Measurements from ENCODE around the gene RELN. TPM values are rescaled to one million over a fixed set of nuclear protein-coding genes. Genes with fewer than 3 reads are reported as not detected.

Gene RELN
- total and polyA plus RNA-seq, 9 of the 15 experiments (the other 6 are each of a cell fraction or from before 2014, with no cell fraction given): 12.9 to 43.2 (median 18.1) TPM

GRCh38 chr7:103630318-103630717, 359.1 kb downstream of the RELN start (continued):
- TF ChIP-seq ZFP91 (CRISPR knock-in tag; IDR thresholded peaks at IDR 0.05) (0 out of 2 replicates have a peak, but pooled peaks have one; percentile 21), TEAD2 (tag; IDR thresholded peaks at IDR 0.05) (0 out of 2 replicates have a peak, but pooled peaks have one; percentile 59), NFE2 (IDR thresholded peaks at IDR 0.05; ENCODE audit: low read depth) (peak; percentile 93), ZNF316 (IDR thresholded peaks at IDR 0.05) (peak; percentile 9; the same call in 1 of the 2 replicates), NCOA4 (IDR thresholded peaks at IDR 0.05; ENCODE audit: partially characterized antibody) (no peak), EHMT2 (IDR thresholded peaks at IDR 0.05) (0 out of 2 replicates have a peak, but pooled peaks have one; percentile 39), YY1 (IDR thresholded peaks at IDR 0.05; ENCODE audit: borderline replicate concordance in 1 of 3, control insufficient read depth in 1 of 3, extremely low read depth in 1 of 3, insufficient read depth in 3 of 3, insufficient read length in 1 of 3, insufficient replicate concordance in 2 of 3, low read depth in 1 of 3, low read length in 2 of 3) (no peak), NFE2L1 (tag; IDR thresholded peaks at IDR 0.05; ENCODE audit: borderline replicate concordance, low read depth) (no peak), ZNF77 (CRISPR knock-in tag; IDR thresholded peaks at IDR 0.05) (no peak), HNRNPL (IDR thresholded peaks at IDR 0.05; ENCODE audit: low read depth, low read length) (no peak), KLF16 (IDR thresholded peaks at IDR 0.05) (no peak), SP2 (IDR thresholded peaks at IDR 0.05; ENCODE audit: extremely low read depth, low read depth, low read length, poor library complexity, severe bottlenecking) (no peak), CREB1 (IDR thresholded peaks at IDR 0.05) (peak; percentile 83), CREB1 (CRISPR knock-in tag; IDR thresholded peaks at IDR 0.05) (peak; percentile 85), ETV6 (IDR thresholded peaks at IDR 0.05; ENCODE audit: borderline replicate concordance in 1 of 2, low read depth in 2 of 2, low read length in 1 of 2) (no peak), ETV6 (CRISPR knock-in tag; IDR thresholded peaks at IDR 0.05; ENCODE audit: borderline replicate concordance) (no peak), MCM3 (IDR thresholded peaks at IDR 0.05) (no peak)
- TF ChIP-seq, protein P1, sequence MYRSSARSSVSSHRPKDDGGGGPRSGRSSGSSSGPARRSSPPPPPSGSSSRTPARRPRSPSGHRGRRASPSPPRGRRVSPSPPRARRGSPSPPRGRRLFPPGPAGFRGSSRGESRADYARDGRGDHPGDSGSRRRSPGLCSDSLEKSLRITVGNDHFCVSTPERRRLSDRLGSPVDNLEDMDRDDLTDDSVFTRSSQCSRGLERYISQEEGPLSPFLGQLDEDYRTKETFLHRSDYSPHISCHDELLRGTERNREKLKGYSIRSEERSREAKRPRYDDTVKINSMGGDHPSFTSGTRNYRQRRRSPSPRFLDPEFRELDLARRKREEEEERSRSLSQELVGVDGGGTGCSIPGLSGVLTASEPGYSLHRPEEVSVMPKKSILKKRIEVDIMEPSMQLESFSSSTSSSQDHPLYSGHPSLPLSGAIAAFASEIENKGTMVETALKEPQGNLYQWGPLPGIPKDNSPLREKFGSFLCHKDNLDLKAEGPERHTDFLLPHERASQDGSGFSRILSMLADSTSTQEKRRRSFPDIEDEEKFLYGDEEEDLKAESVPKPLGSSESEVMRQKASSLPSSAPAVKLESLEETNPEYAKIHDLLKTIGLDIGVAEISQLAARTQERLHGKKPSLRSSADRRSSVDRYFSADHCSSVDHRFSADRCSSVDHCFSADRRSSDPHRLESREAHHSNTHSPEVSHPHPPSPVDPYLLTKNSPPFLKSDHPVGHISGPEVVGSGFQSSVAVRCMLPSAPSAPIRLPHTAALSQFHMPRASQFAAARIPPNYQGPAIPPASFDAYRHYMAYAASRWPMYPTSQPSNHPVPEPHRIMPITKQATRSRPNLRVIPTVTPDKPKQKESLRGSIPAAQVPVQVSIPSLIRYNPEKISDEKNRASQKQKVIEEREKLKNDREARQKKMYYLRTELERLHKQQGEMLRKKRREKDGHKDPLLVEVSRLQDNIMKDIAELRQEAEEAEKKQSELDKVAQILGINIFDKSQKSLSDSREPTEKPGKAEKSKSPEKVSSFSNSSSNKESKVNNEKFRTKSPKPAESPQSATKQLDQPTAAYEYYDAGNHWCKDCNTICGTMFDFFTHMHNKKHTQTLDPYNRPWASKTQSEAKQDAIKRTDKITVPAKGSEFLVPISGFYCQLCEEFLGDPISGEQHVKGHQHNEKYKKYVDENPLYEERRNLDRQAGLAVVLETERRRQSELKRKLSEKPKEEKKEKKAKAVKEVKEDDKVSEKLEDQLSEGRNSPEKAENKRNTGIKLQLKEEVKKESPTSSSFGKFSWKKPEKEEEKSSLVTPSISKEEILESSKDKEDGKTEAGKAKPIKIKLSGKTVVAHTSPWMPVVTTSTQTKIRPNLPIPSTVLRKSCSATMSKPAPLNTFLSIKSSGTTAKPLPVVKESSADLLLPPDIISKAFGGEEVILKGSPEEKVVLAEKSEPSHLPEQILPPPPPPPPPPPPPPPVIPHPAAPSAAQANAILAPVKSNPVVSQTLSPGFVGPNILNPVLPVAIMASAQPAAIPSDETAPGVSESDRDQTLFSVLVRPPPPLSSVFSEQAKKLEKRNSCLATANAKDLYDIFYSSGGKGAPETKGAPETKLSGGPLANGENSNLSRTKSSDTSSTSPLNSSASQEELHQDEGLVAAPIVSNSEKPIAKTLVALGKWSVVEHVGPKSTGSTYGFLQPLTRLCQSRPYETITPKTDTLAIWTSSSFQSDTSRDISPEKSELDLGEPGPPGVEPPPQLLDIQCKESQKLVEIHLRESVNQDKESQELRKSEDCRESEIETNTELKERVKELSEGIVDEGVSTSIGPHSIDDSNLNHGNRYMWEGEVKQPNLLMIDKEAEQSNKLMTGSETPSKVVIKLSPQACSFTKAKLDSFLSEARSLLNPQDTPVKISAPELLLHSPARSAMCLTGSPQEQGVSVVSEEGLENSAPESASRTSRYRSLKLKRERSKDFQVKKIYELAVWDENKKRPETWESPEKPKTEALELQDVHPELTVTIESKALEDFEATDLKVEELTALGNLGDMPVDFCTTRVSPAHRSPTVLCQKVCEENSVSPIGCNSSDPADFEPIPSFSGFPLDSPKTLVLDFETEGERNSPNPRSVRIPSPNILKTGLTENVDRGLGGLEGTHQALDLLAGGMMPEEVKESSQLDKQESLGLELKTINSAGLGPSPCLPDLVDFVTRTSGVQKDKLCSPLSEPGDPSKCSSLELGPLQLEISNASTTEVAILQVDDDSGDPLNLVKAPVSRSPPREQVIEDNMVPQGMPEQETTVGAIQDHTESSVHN (IDR thresholded peaks at IDR 0.05; ENCODE audit: borderline replicate concordance in 1 of 2, low read depth in 1 of 2): peak in 1 of 2 experiments; percentile 50; a peak in 1 of 4 replicates
